ENCODE results near the gene KCNQ5.

Gene KCNQ5

DNA sequence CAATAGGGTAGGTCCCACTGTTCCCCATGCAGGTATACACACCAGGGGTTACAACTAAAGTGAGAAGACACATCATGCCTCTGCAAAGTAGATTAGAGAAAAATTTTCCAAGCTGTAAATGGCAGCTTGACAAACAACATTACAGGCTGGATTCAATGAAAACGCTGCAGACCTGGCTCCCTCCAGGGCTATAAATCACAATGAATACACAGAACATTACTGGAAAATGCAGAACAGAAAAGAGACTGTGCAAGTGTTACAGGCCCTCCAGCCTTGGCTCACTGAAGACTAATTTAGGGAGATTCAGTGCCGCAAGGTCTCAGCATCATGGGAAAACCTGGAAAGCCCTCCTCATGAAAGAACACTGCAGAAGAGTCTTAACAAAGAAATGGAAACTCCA lies 395.6 kb downstream of the KCNQ5 start:
- no peaks in the 10 kb centered on the region for H3K36me3 ChIP-seq (ENCODE audit: low read depth)
- no peaks in the 10 kb centered on the region for H3K9me3 ChIP-seq (ENCODE audit: severe bottlenecking)
- no peaks in the 10 kb centered on the region for H3K4me1 ChIP-seq (ENCODE audit: insufficient read depth, poor library complexity, severe bottlenecking)
- TF ChIP-seq CTCF (IDR thresholded peaks at IDR 0.05; ENCODE audit: poor library complexity, severe bottlenecking): no peak
- DNase-seq (ENCODE audit: low spot score) (no peak), ATAC-seq (ENCODE audit: low read depth) (no peak)
- no peak overlapping the region for H3K4me3 ChIP-seq (ENCODE audit: severe bottlenecking)
- H3K27ac ChIP-seq (ENCODE audit: poor library complexity, severe bottlenecking): no peak overlapping the region
- H3K27me3 ChIP-seq (ENCODE audit: insufficient read depth, poor library complexity, severe bottlenecking): no peaks in the 10 kb centered on the region

GRCh38 chr6:73024598-73024997 lies 402.7 kb downstream of the KCNQ5 start:
- Histone ChIP-seq H3K4me1 (ENCODE audit: insufficient read depth, poor library complexity, severe bottlenecking) (no peaks in the 10 kb centered on the region), H3K9me3 (ENCODE audit: severe bottlenecking) (no peaks in the 10 kb centered on the region), H3K4me3 (ENCODE audit: severe bottlenecking) (no peak overlapping the region), H3K27me3 (ENCODE audit: insufficient read depth, poor library complexity, severe bottlenecking) (no peaks in the 10 kb centered on the region), H3K36me3 (ENCODE audit: low read depth) (no peaks in the 10 kb centered on the region), H3K27ac (ENCODE audit: poor library complexity, severe bottlenecking) (no peak overlapping the region)
- ATAC-seq (ENCODE audit: low read depth) (no peak), DNase-seq (ENCODE audit: low spot score) (no peak)
- TF ChIP-seq CTCF (IDR thresholded peaks at IDR 0.05; ENCODE audit: poor library complexity, severe bottlenecking): no peak

DNA sequence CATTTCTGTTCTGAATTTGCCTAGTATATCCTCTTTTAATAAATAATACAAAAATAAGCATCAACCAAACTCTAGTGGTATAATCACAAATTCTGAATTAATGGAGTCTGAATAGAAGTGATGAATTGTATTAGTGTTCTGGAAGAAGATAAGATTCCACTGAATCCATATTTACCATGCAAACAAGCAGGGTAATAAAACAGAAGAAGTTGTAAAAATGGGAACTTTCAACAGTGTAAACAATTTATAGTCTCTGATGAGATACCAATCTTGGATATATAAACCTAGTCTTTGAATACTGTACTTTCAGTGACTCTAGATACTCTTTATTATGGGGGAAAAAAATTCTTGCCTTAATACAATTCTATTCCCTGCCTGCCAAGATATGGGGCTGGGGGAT lies 405.8 kb downstream of the KCNQ5 start:
- Histone ChIP-seq H3K36me3 (ENCODE audit: low read depth) (no peaks in the 10 kb centered on the region), H3K9me3 (ENCODE audit: severe bottlenecking) (no peaks in the 10 kb centered on the region), H3K4me1 (ENCODE audit: insufficient read depth, poor library complexity, severe bottlenecking) (peaks cover 20% of the 10 kb centered on the region), H3K4me3 (ENCODE audit: severe bottlenecking) (no peak overlapping the region), H3K27ac (ENCODE audit: poor library complexity, severe bottlenecking) (no peak overlapping the region), H3K27me3 (ENCODE audit: insufficient read depth, poor library complexity, severe bottlenecking) (no peaks in the 10 kb centered on the region)
- ATAC-seq (ENCODE audit: low read depth): no peak
- no peak for DNase-seq (ENCODE audit: low spot score)
- no peak for TF ChIP-seq CTCF (IDR thresholded peaks at IDR 0.05; ENCODE audit: poor library complexity, severe bottlenecking)

- ATAC-seq (ENCODE audit: low read depth) (no peak), DNase-seq (ENCODE audit: low spot score) (no peak)
- H3K27me3 ChIP-seq (ENCODE audit: insufficient read depth, poor library complexity, severe bottlenecking): no peaks in the 10 kb centered on the region
- no peaks in the 10 kb centered on the region for H3K9me3 ChIP-seq (ENCODE audit: severe bottlenecking)
- no peak overlapping the region for H3K27ac ChIP-seq (ENCODE audit: poor library complexity, severe bottlenecking)
- H3K4me1 ChIP-seq (ENCODE audit: insufficient read depth, poor library complexity, severe bottlenecking): peaks cover 24% of the 10 kb centered on the region
- TF ChIP-seq CTCF (IDR thresholded peaks at IDR 0.05; ENCODE audit: poor library complexity, severe bottlenecking): no peak
- H3K4me3 ChIP-seq (ENCODE audit: severe bottlenecking): no peak overlapping the region
- no peaks in the 10 kb centered on the region for H3K36me3 ChIP-seq (ENCODE audit: low read depth)
Measured at GRCh38 chr6:73028124-73028766, 406.4 kb downstream of the KCNQ5 start.

GRCh38 chr6:73028893-73029450 lies 407.1 kb downstream of the KCNQ5 start:
- no peaks in the 10 kb centered on the region for H3K27me3 ChIP-seq (ENCODE audit: insufficient read depth, poor library complexity, severe bottlenecking)
- ATAC-seq (ENCODE audit: low read depth) (no peak), DNase-seq (ENCODE audit: low spot score) (no peak)
- no peak overlapping the region for H3K27ac ChIP-seq (ENCODE audit: poor library complexity, severe bottlenecking)
- H3K4me1 ChIP-seq (ENCODE audit: insufficient read depth, poor library complexity, severe bottlenecking): peaks cover 24% of the 10 kb centered on the region
- no peaks in the 10 kb centered on the region for H3K9me3 ChIP-seq (ENCODE audit: severe bottlenecking)
- H3K36me3 ChIP-seq (ENCODE audit: low read depth): no peaks in the 10 kb centered on the region
- TF ChIP-seq CTCF (IDR thresholded peaks at IDR 0.05; ENCODE audit: poor library complexity, severe bottlenecking): no peak
- no peak overlapping the region for H3K4me3 ChIP-seq (ENCODE audit: severe bottlenecking)

Measured in RWPE2 (cell line).